HepG2 (cell line): Measurements from ENCODE around the gene ARHGAP26. TPM values are rescaled to one million over a fixed set of nuclear protein-coding genes. Genes with fewer than 3 reads are reported as not detected.

Source experiments
- ATAC-seq: fragments of 200-7000 bp; cut with Tn5 transposase; 3 replicates; pipeline ENCODE4 v1.9.1; 2020; ENCODE audit warnings: mild to moderate bottlenecking, moderate library complexity
- BruUV-seq: library from RNA; stranded (reverse); fragments of 400-500 nt; replicated peaks from 2 replicates; lab custom pipeline; 2021; lab: Mats Ljungman, UMichigan
- CTCF ChIA-PET: fragments of 300-600 bp; formaldehyde crosslinking; extraction: SDS; loops from one replicate; lab custom pipeline; 2021; ENCODE audit warnings: low total read pairs, inconsistent platforms, low intra/inter-chr PET ratio; lab: Yijun Ruan, JAX
- POLR2A ChIA-PET: fragments of 350-600 bp; sonication (Branson Sonifier 250); formaldehyde crosslinking; loops from one replicate; lab custom pipeline; 2020; ENCODE audit warnings: antibody characterized with exemption, inconsistent platforms; lab: Yijun Ruan, JAX
- DNase-seq: peaks from one replicate; pipeline ENCODE4 v3.0.0-alpha.2; 2015; ENCODE audit warnings: low spot score
- FAIRE-seq: peaks from 3 replicates; lab custom pipeline; 2011; peaks lifted over from hg19 to GRCh38; lab: Jason Lieb, UNC
- H2AFZ ChIP-seq: one replicate; pipeline ENCODE4 v1.6.1; 2011; ENCODE audit warnings: low read length, inconsistent platforms
- H3K27ac ChIP-seq: fragments of 300-600 bp; 3 replicates; pipeline ENCODE4 v1.8.0; 2011; ENCODE audit warnings: mixed run types, mild to moderate bottlenecking, mixed read lengths, low read length, inconsistent platforms; ENCODE audit not compliant: insufficient read depth; ENCODE audit errors: extremely low read length
- H3K27me3 ChIP-seq, 2 experiments: fragments of 200-600 bp in 1 of 2; 2 replicates in 1 of 2; 3 replicates in 1 of 2; pipeline versions ENCODE4 v1.6.0 to v1.8.0; 2011; ENCODE audit warnings: low read length in 2 of 2, mild to moderate bottlenecking in 2 of 2, moderate library complexity in 2 of 2, inconsistent platforms in 1 of 2; ENCODE audit not compliant: insufficient read depth in 2 of 2, control insufficient read depth in 1 of 2
- H3K36me3 ChIP-seq, 2 experiments: fragments of 200-600 bp in 1 of 2; replicated peaks in 1 of 2; 2 replicates in 1 of 2; 3 replicates in 1 of 2; pipeline versions ENCODE4 v1.5.1 to v1.8.0; 2011; ENCODE audit warnings: low read length in 2 of 2, inconsistent platforms in 1 of 2; ENCODE audit not compliant: insufficient read depth in 2 of 2, control insufficient read depth in 1 of 2
- H3K4me1 ChIP-seq: 2 replicates; pipeline ENCODE4 v1.5.1; 2012; ENCODE audit warnings: low read length, inconsistent platforms; ENCODE audit not compliant: insufficient read depth
- H3K4me2 ChIP-seq: 2 replicates; pipeline ENCODE4 v1.6.0; 2011; ENCODE audit warnings: low read depth, low read length, inconsistent platforms
- H3K4me3 ChIP-seq, 3 experiments: fragments of 200-600 bp in 1 of 3; sonication (generic), shearing (Covaris generic) in 1 of 3; replicated peaks in 1 of 3; 2 replicates each; pipeline ENCODE4 v1.5.1; 2011 to 2016; ENCODE audit warnings: low read length in 3 of 3, inconsistent platforms in 2 of 3, low read depth in 2 of 3, mild to moderate bottlenecking in 2 of 3, control low read depth in 1 of 3, mixed read lengths in 1 of 3; ENCODE audit not compliant: insufficient read depth in 1 of 3
- H3K79me2 ChIP-seq: one replicate; pipeline ENCODE4 v1.6.1; 2011; ENCODE audit warnings: low read length, inconsistent platforms; ENCODE audit not compliant: insufficient read depth
- H3K9ac ChIP-seq: 2 replicates; pipeline ENCODE4 v1.6.0; 2011; ENCODE audit warnings: mild to moderate bottlenecking, low read depth, low read length, inconsistent platforms; ENCODE audit not compliant: insufficient read depth
- H3K9me3 ChIP-seq: 2 replicates; pipeline ENCODE4 v1.5.1; 2012; ENCODE audit warnings: mild to moderate bottlenecking, low read length
- H4K20me1 ChIP-seq: 2 replicates; pipeline ENCODE4 v1.6.0; 2011; ENCODE audit warnings: inconsistent platforms, mild to moderate bottlenecking, low read length, moderate library complexity; ENCODE audit not compliant: insufficient read depth
- CEBPB ChIP-seq: IDR thresholded peaks from 2 replicates; pipeline ENCODE4 v1.6.1; 2011; ENCODE audit warnings: low read depth, low read length, improper control_type of control experiment, borderline replicate concordance
- CEBPG ChIP-seq: IDR thresholded peaks from 2 replicates; pipeline ENCODE4 v1.6.1; 2016
- MTF1 ChIP-seq: sonication (generic); formaldehyde crosslinking; IDR thresholded peaks from 2 replicates; pipeline ENCODE4 v1.5.0; 2020; ENCODE audit warnings: missing genetic modification reagents
- NPAS2 ChIP-seq: sonication (generic); formaldehyde crosslinking; IDR thresholded peaks from 2 replicates; pipeline ENCODE4 v1.8.0; 2022; ENCODE audit warnings: mild to moderate bottlenecking, missing genetic modification reagents, borderline replicate concordance
- RARA ChIP-seq: IDR thresholded peaks from 2 replicates; pipeline ENCODE4 v1.6.1; 2016; ENCODE audit warnings: missing genetic modification reagents, missing compliant biosample characterization
- TRIM24 ChIP-seq: sonication (generic); formaldehyde crosslinking; IDR thresholded peaks from 2 replicates; pipeline ENCODE4 v1.8.0; 2022; ENCODE audit warnings: mild to moderate bottlenecking, missing genetic modification reagents
- ZNF101 ChIP-seq: sonication (generic); formaldehyde crosslinking; IDR thresholded peaks from 2 replicates; pipeline ENCODE4 v1.4.0; 2020; ENCODE audit warnings: mild to moderate bottlenecking, low read depth, missing genetic modification reagents, borderline replicate concordance
- ZNF570 ChIP-seq: sonication (generic); formaldehyde crosslinking; IDR thresholded peaks from 2 replicates; pipeline ENCODE4 v1.4.0; 2020; ENCODE audit warnings: mild to moderate bottlenecking, missing genetic modification reagents, borderline replicate concordance
- ZNF614 ChIP-seq: IDR thresholded peaks from 2 replicates; pipeline ENCODE4 v1.6.1; 2018; ENCODE audit warnings: missing biosample characterization, missing genetic modification reagents, inconsistent platforms, borderline replicate concordance
- WGBS: methylation state at CpG from one replicate; pipeline ENCODE4 v1.1.6; 2017; ENCODE audit warnings: low lambda C conversion rate; 5-methylcytosine and 5-hydroxymethylcytosine counted together
- in situ Hi-C: cut with HindIII; loops from 2 replicates; pipeline ENCODE4 v1.10.0; 2017; ENCODE audit warnings: low pct_unique_long_range_greater_than_20kb; ENCODE audit not compliant: extremely low pct_ligation_motif_present
- intact Hi-C: fragments of 100-400 bp; cut with micrococcal nuclease; formaldehyde crosslinking; loops from one replicate; pipeline ENCODE4 v1.10.0; 2022; ENCODE audit not compliant: unreplicated experiment
- polyA plus RNA-seq, 8 experiments: library from polyadenylated mRNA; depleted of rRNA in 3 of 8; stranded (reverse) in 7 of 8; unstranded in 1 of 8; fragments of >200 nt; fragmentation: Illumina TruSeq in 4 of 8; extraction: Trizol in 4 of 8; gene quantifications; 2 replicates each; pipeline versions ENCODE4 v1.2.1 to v1.2.3, GENCODE V29; 2011 to 2016; ENCODE audit warnings: low read depth in 4 of 8, missing spikeins in 1 of 8, mixed read lengths in 1 of 8; ENCODE audit not compliant: insufficient read depth in 1 of 8
- total RNA-seq, 5 experiments: library from RNA; depleted of rRNA; stranded (reverse); fragments of >200 nt; fragmentation: Illumina TruSeq; extraction: Trizol; gene quantifications; 2 replicates each; pipeline ENCODE4 v1.2.3, GENCODE V29; 2016; ENCODE audit warnings: low read depth in 1 of 5
- TF ChIP-seq, protein P1 (sequence below): IDR thresholded peaks from 2 replicates; pipeline ENCODE4 v1.6.1; 2016; ENCODE audit warnings: low read depth, missing genetic modification reagents, missing compliant biosample characterization
- TF ChIP-seq, protein P2 (sequence below): sonication (generic); formaldehyde crosslinking; conservative IDR thresholded peaks from 2 replicates; pipeline ENCODE4 v1.4.0; 2020; ENCODE audit warnings: mild to moderate bottlenecking, missing genetic modification reagents, moderate library complexity
- TF ChIP-seq, protein P3 (sequence below): sonication (generic); formaldehyde crosslinking; IDR thresholded peaks from 2 replicates; pipeline ENCODE4 v1.4.0; 2020; ENCODE audit warnings: mild to moderate bottlenecking, missing genetic modification reagents, borderline replicate concordance
- TF ChIP-seq, protein P4 (sequence below): IDR thresholded peaks from 2 replicates; pipeline ENCODE4 v1.6.1; 2016; ENCODE audit warnings: low read depth, borderline replicate concordance

Gene ARHGAP26
- total and polyA plus RNA-seq, 2 of the 13 experiments (the other 11 are each of a cell fraction or from before 2014, with no cell fraction given), result 9.6 to 18.2 TPM

DNA sequence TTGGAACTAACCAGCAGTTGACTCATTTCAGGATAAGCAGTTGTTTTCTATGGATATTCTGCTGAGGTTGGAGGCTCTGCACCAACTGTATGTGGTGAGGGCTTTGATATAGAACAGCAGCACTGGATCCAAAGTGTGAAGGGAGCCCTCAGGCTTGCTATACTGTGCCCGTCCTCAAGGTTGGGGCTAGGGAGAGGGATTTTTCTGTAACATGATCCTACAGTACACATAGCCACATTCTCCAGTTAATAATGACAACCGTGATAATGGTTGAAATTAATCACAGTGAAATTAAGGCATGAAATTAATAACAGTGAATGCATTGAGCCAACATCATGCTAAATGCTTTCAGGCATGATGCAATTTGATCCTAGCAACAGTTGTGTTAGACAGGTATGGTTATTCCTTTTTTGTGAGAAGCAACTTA, 36.7 kb downstream of the ARHGAP26 start:
- no peak overlapping the region for H2AFZ ChIP-seq
- no peaks in the 10 kb centered on the region for H3K9me3 ChIP-seq
- H3K36me3 ChIP-seq, result no peaks in the 10 kb centered on the region
- no TSS peak for BruUV-seq
- in situ Hi-C loops, result no loop called here
- H4K20me1 ChIP-seq, result no peaks in the 10 kb centered on the region
- FAIRE-seq (no peak), DNase-seq (peak; percentile 41), ATAC-seq (peak; percentile 75)
- intact Hi-C loops, result loop anchor here (1.0 kb wide), 3 partner anchors 11 to 36 kb away; no protein-coding TSS in a partner anchor
- no peaks in the 10 kb centered on the region for H3K27me3 ChIP-seq
- H3K4me2 ChIP-seq, result peak overlapping the region; percentile 69
- H3K79me2 ChIP-seq, result peaks cover 21% of the 10 kb centered on the region
- peak overlapping the region in 2 of 3 experiments; percentile 27 to 32; a peak in 2 of 6 replicates for H3K4me3 ChIP-seq
- 19% methylated on average over 2 of the region's 2 CpGs for WGBS
- peak overlapping the region; percentile 58 for H3K27ac ChIP-seq
- H3K4me1 ChIP-seq, result peaks cover 76% of the 10 kb centered on the region
- peak overlapping the region; percentile 24; the same call in 1 of the 2 replicates for H3K9ac ChIP-seq
- CTCF ChIA-PET, result no interaction called here
- POLR2A ChIA-PET, result no interaction called here
- TF ChIP-seq CEBPG (CRISPR knock-in tag) (0 out of 2 replicates have a peak, but pooled peaks have one; percentile 36), RARA (CRISPR knock-in tag) (no peak), CEBPB (0 out of 2 replicates have a peak, but pooled peaks have one; percentile 31), MTF1 (CRISPR knock-in tag) (no peak), TRIM24 (CRISPR knock-in tag) (no peak), ZNF614 (CRISPR knock-in tag) (no peak), NPAS2 (CRISPR knock-in tag) (no peak), ZNF570 (CRISPR knock-in tag) (no peak), ZNF101 (CRISPR knock-in tag) (no peak)
- TF ChIP-seq, protein P1, sequence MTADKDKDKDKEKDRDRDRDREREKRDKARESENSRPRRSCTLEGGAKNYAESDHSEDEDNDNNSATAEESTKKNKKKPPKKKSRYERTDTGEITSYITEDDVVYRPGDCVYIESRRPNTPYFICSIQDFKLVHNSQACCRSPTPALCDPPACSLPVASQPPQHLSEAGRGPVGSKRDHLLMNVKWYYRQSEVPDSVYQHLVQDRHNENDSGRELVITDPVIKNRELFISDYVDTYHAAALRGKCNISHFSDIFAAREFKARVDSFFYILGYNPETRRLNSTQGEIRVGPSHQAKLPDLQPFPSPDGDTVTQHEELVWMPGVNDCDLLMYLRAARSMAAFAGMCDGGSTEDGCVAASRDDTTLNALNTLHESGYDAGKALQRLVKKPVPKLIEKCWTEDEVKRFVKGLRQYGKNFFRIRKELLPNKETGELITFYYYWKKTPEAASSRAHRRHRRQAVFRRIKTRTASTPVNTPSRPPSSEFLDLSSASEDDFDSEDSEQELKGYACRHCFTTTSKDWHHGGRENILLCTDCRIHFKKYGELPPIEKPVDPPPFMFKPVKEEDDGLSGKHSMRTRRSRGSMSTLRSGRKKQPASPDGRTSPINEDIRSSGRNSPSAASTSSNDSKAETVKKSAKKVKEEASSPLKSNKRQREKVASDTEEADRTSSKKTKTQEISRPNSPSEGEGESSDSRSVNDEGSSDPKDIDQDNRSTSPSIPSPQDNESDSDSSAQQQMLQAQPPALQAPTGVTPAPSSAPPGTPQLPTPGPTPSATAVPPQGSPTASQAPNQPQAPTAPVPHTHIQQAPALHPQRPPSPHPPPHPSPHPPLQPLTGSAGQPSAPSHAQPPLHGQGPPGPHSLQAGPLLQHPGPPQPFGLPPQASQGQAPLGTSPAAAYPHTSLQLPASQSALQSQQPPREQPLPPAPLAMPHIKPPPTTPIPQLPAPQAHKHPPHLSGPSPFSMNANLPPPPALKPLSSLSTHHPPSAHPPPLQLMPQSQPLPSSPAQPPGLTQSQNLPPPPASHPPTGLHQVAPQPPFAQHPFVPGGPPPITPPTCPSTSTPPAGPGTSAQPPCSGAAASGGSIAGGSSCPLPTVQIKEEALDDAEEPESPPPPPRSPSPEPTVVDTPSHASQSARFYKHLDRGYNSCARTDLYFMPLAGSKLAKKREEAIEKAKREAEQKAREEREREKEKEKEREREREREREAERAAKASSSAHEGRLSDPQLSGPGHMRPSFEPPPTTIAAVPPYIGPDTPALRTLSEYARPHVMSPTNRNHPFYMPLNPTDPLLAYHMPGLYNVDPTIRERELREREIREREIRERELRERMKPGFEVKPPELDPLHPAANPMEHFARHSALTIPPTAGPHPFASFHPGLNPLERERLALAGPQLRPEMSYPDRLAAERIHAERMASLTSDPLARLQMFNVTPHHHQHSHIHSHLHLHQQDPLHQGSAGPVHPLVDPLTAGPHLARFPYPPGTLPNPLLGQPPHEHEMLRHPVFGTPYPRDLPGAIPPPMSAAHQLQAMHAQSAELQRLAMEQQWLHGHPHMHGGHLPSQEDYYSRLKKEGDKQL (CRISPR knock-in tag), result no peak
- TF ChIP-seq, protein P2, sequence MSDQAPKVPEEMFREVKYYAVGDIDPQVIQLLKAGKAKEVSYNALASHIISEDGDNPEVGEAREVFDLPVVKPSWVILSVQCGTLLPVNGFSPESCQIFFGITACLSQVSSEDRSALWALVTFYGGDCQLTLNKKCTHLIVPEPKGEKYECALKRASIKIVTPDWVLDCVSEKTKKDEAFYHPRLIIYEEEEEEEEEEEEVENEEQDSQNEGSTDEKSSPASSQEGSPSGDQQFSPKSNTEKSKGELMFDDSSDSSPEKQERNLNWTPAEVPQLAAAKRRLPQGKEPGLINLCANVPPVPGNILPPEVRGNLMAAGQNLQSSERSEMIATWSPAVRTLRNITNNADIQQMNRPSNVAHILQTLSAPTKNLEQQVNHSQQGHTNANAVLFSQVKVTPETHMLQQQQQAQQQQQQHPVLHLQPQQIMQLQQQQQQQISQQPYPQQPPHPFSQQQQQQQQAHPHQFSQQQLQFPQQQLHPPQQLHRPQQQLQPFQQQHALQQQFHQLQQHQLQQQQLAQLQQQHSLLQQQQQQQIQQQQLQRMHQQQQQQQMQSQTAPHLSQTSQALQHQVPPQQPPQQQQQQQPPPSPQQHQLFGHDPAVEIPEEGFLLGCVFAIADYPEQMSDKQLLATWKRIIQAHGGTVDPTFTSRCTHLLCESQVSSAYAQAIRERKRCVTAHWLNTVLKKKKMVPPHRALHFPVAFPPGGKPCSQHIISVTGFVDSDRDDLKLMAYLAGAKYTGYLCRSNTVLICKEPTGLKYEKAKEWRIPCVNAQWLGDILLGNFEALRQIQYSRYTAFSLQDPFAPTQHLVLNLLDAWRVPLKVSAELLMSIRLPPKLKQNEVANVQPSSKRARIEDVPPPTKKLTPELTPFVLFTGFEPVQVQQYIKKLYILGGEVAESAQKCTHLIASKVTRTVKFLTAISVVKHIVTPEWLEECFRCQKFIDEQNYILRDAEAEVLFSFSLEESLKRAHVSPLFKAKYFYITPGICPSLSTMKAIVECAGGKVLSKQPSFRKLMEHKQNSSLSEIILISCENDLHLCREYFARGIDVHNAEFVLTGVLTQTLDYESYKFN (CRISPR knock-in tag), result no peak
- TF ChIP-seq, protein P3, sequence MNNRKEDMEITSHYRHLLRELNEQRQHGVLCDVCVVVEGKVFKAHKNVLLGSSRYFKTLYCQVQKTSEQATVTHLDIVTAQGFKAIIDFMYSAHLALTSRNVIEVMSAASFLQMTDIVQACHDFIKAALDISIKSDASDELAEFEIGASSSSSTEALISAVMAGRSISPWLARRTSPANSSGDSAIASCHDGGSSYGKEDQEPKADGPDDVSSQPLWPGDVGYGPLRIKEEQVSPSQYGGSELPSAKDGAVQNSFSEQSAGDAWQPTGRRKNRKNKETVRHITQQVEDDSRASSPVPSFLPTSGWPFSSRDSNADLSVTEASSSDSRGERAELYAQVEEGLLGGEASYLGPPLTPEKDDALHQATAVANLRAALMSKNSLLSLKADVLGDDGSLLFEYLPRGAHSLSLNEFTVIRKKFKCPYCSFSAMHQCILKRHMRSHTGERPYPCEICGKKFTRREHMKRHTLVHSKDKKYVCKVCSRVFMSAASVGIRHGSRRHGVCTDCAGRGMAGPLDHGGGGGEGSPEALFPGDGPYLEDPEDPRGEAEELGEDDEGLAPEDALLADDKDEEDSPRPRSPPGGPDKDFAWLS (CRISPR knock-in tag), result 0 out of 2 replicates have a peak, but pooled peaks have one; percentile 16
- TF ChIP-seq, protein P4, sequence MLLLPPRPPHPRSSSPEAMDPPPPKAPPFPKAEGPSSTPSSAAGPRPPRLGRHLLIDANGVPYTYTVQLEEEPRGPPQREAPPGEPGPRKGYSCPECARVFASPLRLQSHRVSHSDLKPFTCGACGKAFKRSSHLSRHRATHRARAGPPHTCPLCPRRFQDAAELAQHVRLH (CRISPR knock-in tag), result no peak
